Panc1 (cell line): ENCODE measurements around the gene BLCAP. TPM values are rescaled to one million over a fixed set of nuclear protein-coding genes. Genes with fewer than 3 reads are reported as not detected.

Experiments
- ATAC-seq: fragments of 200-7000 bp; cut with Tn5 transposase; 2 replicates; pipeline ENCODE4 v1.9.1; 2020; ENCODE audit warnings: mild to moderate bottlenecking, moderate library complexity
- BruUV-seq: library from RNA; stranded (reverse); fragments of 400-500 nt; replicated peaks from 2 replicates; lab custom pipeline; 2021; lab: Mats Ljungman, UMichigan
- CTCF ChIA-PET: fragments of 300-600 bp; sonication (Branson Sonifier 250); formaldehyde crosslinking; loops from one replicate; lab custom pipeline; 2022; ENCODE audit warnings: antibody characterized with exemption; lab: Charles Lee
- POLR2A ChIA-PET: fragments of 300-600 bp; sonication (Branson Sonifier 250); formaldehyde crosslinking; loops from one replicate; lab custom pipeline; 2022; ENCODE audit warnings: antibody characterized with exemption; lab: Charles Lee
- DNase-seq: peaks from one replicate; pipeline ENCODE4 v3.0.0-alpha.2; 2010; ENCODE audit warnings: low read depth, low spot score
- H3K27ac ChIP-seq: 2 replicates; pipeline ENCODE4 v1.5.1; 2011; ENCODE audit warnings: mild to moderate bottlenecking, low read length, inconsistent platforms
- H3K27me3 ChIP-seq: fragments of 200-500 bp; sonication (Bioruptor generic); 2 replicates; pipeline ENCODE4 v1.6.0; 2014; ENCODE audit warnings: low read length, inconsistent platforms; ENCODE audit not compliant: control insufficient read depth, insufficient read depth
- H3K36me3 ChIP-seq: fragments of 200-500 bp; sonication (Bioruptor generic); 2 replicates; pipeline ENCODE4 v1.5.1; 2014; ENCODE audit warnings: inconsistent platforms, mild to moderate bottlenecking, low read length, moderate library complexity; ENCODE audit not compliant: control insufficient read depth, insufficient read depth
- H3K4me1 ChIP-seq: 2 replicates; pipeline ENCODE4 v1.5.1; 2011; ENCODE audit warnings: inconsistent platforms, mild to moderate bottlenecking, low read length, moderate library complexity; ENCODE audit not compliant: control insufficient read depth, insufficient read depth
- H3K4me3 ChIP-seq, 2 experiments: 2 replicates each; pipeline ENCODE4 v1.5.1; 2011 to 2012; ENCODE audit warnings: low read depth in 2 of 2, low read length in 2 of 2, mild to moderate bottlenecking in 2 of 2, inconsistent platforms in 1 of 2, moderate library complexity in 1 of 2
- H3K9me3 ChIP-seq: fragments of 200-500 bp; sonication (Bioruptor generic); 2 replicates; pipeline ENCODE4 v1.5.1; 2014; ENCODE audit warnings: low read depth, mild to moderate bottlenecking, inconsistent platforms, low read length, moderate library complexity; ENCODE audit not compliant: control insufficient read depth, insufficient read depth
- POLR2AphosphoS5 ChIP-seq: IDR thresholded peaks from 2 replicates; pipeline ENCODE4 v1.6.1; 2012; ENCODE audit warnings: mild to moderate bottlenecking, low read depth, low read length, moderate library complexity
- SIN3A ChIP-seq: IDR thresholded peaks from 2 replicates; pipeline ENCODE4 v1.6.1; 2012; ENCODE audit warnings: low read depth, mild to moderate bottlenecking, low read length, moderate library complexity, borderline replicate concordance; ENCODE audit not compliant: insufficient read depth
- TCF7L2 ChIP-seq: IDR thresholded peaks from 2 replicates; pipeline ENCODE4 v1.6.1; 2011; ENCODE audit warnings: mild to moderate bottlenecking, low read depth, low read length, inconsistent platforms
- in situ Hi-C: cut with HindIII; loops from 2 replicates; pipeline ENCODE4 v1.10.0; 2016; ENCODE audit warnings: low sequenced_read_pairs, low pct_unique_long_range_greater_than_20kb
- intact Hi-C: fragments of 100-400 bp; cut with micrococcal nuclease; formaldehyde crosslinking; loops from one replicate; pipeline ENCODE4 v1.10.0; 2022; ENCODE audit not compliant: unreplicated experiment
- total RNA-seq: library from RNA; stranded (reverse); gene quantifications from one replicate; pipeline ENCODE4 v1.2.1, GENCODE V29; 2021; ENCODE audit not compliant: unreplicated experiment
- TF ChIP-seq, protein P1 (sequence below), 2 experiments: IDR thresholded peaks; 2 replicates each; pipeline ENCODE4 v1.6.1; 2011 to 2012; ENCODE audit warnings: low read depth in 2 of 2, control low read depth in 1 of 2, low read length in 1 of 2, mild to moderate bottlenecking in 1 of 2, moderate library complexity in 1 of 2; ENCODE audit not compliant: insufficient read depth in 1 of 2
- TF ChIP-seq, protein P2 (sequence below): fragments of 450-650 bp; IDR thresholded peaks from 2 replicates; pipeline ENCODE4 v1.5.1; 2017; ENCODE audit warnings: mild to moderate bottlenecking

The BLCAP gene
- total RNA-seq, 1 experiment from 2014 or later: 50.1 TPM

- CTCF ChIA-PET: no interaction called here
- H3K27me3 ChIP-seq: no peaks in the 10 kb centered on the region
- no peak overlapping the region for H3K4me3 ChIP-seq
- no peaks in the 10 kb centered on the region for H3K4me1 ChIP-seq
- in situ Hi-C loops: no loop called here
- no peaks in the 10 kb centered on the region for H3K9me3 ChIP-seq
- DNase-seq: no peak
- ATAC-seq: no peak
- intact Hi-C loops: no loop called here
- no peaks in the 10 kb centered on the region for H3K36me3 ChIP-seq
- TF ChIP-seq, protein P1, sequence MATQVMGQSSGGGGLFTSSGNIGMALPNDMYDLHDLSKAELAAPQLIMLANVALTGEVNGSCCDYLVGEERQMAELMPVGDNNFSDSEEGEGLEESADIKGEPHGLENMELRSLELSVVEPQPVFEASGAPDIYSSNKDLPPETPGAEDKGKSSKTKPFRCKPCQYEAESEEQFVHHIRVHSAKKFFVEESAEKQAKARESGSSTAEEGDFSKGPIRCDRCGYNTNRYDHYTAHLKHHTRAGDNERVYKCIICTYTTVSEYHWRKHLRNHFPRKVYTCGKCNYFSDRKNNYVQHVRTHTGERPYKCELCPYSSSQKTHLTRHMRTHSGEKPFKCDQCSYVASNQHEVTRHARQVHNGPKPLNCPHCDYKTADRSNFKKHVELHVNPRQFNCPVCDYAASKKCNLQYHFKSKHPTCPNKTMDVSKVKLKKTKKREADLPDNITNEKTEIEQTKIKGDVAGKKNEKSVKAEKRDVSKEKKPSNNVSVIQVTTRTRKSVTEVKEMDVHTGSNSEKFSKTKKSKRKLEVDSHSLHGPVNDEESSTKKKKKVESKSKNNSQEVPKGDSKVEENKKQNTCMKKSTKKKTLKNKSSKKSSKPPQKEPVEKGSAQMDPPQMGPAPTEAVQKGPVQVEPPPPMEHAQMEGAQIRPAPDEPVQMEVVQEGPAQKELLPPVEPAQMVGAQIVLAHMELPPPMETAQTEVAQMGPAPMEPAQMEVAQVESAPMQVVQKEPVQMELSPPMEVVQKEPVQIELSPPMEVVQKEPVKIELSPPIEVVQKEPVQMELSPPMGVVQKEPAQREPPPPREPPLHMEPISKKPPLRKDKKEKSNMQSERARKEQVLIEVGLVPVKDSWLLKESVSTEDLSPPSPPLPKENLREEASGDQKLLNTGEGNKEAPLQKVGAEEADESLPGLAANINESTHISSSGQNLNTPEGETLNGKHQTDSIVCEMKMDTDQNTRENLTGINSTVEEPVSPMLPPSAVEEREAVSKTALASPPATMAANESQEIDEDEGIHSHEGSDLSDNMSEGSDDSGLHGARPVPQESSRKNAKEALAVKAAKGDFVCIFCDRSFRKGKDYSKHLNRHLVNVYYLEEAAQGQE (IDR thresholded peaks at IDR 0.05; ENCODE audit: insufficient read depth in 1 of 2, low read depth in 2 of 2, low read length in 1 of 2): no peak
- TF ChIP-seq, protein P2, sequence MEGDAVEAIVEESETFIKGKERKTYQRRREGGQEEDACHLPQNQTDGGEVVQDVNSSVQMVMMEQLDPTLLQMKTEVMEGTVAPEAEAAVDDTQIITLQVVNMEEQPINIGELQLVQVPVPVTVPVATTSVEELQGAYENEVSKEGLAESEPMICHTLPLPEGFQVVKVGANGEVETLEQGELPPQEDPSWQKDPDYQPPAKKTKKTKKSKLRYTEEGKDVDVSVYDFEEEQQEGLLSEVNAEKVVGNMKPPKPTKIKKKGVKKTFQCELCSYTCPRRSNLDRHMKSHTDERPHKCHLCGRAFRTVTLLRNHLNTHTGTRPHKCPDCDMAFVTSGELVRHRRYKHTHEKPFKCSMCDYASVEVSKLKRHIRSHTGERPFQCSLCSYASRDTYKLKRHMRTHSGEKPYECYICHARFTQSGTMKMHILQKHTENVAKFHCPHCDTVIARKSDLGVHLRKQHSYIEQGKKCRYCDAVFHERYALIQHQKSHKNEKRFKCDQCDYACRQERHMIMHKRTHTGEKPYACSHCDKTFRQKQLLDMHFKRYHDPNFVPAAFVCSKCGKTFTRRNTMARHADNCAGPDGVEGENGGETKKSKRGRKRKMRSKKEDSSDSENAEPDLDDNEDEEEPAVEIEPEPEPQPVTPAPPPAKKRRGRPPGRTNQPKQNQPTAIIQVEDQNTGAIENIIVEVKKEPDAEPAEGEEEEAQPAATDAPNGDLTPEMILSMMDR: no peak
- TF ChIP-seq TCF7L2: no peak
- no TSS peak for BruUV-seq
- POLR2A ChIA-PET: no interaction called here
- H3K27ac ChIP-seq: no peak overlapping the region
These were observed 49.2 kb upstream of the BLCAP start for GRCh38 chr20:37576911-37577310.

- H3K9me3 ChIP-seq: no peaks in the 10 kb centered on the region
- no peak overlapping the region for H3K27ac ChIP-seq
- ATAC-seq (0 out of 2 replicates have a peak, but pooled peaks have one; percentile 40), DNase-seq (no peak)
- H3K4me3 ChIP-seq: no peak overlapping the region
- TF ChIP-seq, protein P2: no peak
- TF ChIP-seq POLR2AphosphoS5: no peak
- TF ChIP-seq, protein P1 (IDR thresholded peaks at IDR 0.05; ENCODE audit: insufficient read depth in 1 of 2, low read depth in 2 of 2, low read length in 1 of 2): no peak
- no peak for TF ChIP-seq TCF7L2
- TF ChIP-seq SIN3A: no peak
- in situ Hi-C loops: no loop called here
- intact Hi-C loops: no loop called here
- POLR2A ChIA-PET: no interaction called here
- no peaks in the 10 kb centered on the region for H3K36me3 ChIP-seq
- CTCF ChIA-PET: no interaction called here
- BruUV-seq: no TSS peak
- no peaks in the 10 kb centered on the region for H3K4me1 ChIP-seq
- H3K27me3 ChIP-seq: peaks cover under 1% of the 10 kb centered on the region; the same call in 1 of the 2 replicates
These were observed 48.2 kb upstream of the BLCAP start for GRCh38 chr20:37575884-37576283.
